ENCODE results near the gene KANSL1L. TPM values are rescaled to one million over a fixed set of nuclear protein-coding genes. Genes with fewer than 3 reads are reported as not detected.

Gene KANSL1L
- total RNA-seq, 4 donors from 2014 or later, result 35.5 to 75.7 (median 49.1) TPM

DNA sequence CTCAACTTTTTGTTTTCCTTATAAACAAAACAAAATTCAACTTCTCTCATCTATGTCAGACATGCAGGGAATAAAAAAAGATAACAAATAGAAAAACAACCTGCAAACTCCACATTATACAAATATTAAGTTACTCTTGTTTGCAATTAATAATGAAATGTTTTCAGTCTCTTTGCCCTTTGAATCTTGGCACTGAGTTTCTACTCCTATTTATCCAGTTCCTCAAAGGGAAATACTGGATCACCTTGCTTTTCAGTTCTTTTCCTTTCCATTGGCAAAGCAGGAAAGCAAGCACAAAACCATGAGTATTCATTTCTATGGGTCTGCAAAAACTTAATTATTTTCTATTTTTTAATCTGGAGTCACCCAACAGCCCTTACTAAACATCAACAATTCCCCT, 23.6 kb downstream of the KANSL1L start:
- no peak for TF ChIP-seq CTCF (IDR thresholded peaks at IDR 0.05; ENCODE audit: low read depth)

DNA sequence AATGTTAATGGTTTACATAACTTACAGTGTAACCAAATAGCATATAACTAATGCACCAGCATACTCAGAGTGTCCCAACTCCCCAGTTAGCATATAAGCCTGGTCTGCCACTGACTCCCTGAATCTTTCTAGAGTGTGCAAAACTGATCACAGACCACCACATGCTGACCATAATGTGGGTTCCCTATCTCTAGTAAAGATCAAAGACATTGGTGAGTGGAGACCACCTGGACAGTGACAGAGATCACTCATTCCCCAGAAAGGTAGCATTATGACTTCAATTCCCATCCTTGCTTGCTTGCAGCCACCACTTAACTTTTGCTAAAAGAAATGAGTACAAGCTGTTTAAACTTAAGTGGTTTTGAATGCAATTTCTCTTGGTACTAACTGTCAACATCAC, 39.0 kb downstream of the KANSL1L start:
- no peak for TF ChIP-seq CTCF (IDR thresholded peaks at IDR 0.05; ENCODE audit: low read depth)

DNA sequence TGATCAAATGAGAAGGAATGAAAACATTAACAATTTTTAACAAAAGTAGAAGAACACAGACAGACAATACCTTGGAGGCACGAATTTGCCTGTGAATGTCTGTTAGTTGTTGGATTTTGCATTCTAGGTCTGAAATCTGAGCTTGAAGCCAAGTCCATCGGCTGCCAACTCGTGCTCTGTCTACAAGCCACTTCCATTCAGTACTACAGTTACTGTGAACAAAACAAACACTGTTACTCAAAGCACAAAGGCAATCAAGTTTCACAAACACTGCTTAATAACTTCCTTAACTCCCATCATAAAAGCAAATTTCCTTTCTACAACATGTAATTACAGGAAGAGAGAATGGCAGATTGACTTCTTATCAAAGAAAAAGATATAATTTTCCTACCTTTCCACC, 42.2 kb downstream of the KANSL1L start:
- TF ChIP-seq CTCF (IDR thresholded peaks at IDR 0.05; ENCODE audit: low read depth), result no peak

DNA sequence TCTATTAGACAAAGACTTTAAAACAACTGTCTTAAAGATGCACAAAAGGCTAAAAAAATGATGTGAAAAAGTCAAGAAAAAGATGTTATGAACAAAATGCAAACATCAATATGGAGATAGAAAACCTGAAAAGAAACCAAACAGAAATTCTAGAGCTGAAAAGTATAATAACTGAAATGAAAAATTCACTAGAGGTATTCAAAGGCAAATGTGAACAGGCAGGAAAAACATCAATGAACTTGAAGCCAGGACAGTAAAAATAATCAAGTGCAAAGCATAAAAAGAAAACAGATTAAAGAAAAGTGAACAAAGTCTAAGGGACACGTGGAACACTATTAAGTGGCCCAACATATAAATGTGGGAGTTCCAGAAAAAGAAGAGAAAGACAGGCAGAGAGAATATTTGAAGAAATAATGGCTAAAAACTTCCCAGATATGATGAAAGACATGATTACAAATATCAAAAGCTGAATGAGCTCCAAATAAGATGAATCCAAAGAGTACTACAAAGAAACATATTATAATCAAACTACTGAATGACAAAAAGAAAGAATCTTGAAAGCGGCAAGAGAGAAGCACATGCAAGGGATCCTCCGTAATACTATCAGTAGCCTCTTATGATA, 57.5 kb downstream of the KANSL1L start:
- TF ChIP-seq CTCF (IDR thresholded peaks at IDR 0.05; ENCODE audit: low read depth), result no peak

GRCh38 chr2:210112871-210113270, 58.3 kb downstream of the KANSL1L start:
- TF ChIP-seq CTCF (IDR thresholded peaks at IDR 0.05; ENCODE audit: low read depth), result no peak

DNA sequence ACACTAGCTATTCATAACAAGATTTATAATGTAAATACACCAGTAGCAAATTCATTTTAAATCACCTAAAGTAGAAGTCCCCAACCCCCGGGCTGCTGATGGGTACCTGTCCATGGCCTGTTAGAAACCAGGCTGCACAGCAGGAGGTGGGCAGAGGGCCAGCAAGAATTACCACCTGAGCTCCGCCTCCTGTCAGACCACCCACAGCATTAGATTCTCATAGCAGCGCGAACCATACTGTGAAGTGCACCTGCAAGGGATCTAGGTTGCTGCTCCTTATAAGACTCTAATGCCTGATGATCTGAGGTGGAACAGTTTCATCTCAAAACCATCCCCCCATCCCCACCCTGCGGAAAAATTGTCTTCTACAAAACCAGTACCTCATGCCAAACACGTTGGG, 71.3 kb downstream of the KANSL1L start:
- TF ChIP-seq CTCF (IDR thresholded peaks at IDR 0.05; ENCODE audit: low read depth), result no peak

- no peak for TF ChIP-seq CTCF (IDR thresholded peaks at IDR 0.05; ENCODE audit: low read depth)
These were observed 76.4 kb downstream of the KANSL1L start for GRCh38 chr2:210094787-210095186.

All from subcutaneous adipose tissue (tissue), 4 donors.